ENCODE results near the gene DGKZ. TPM values are rescaled to one million over a fixed set of nuclear protein-coding genes. Genes with fewer than 3 reads are reported as not detected.

DGKZ gene
- total and polyA plus RNA-seq, 3 experiments from 2014 or later: 85.8 to 87.4 (median 87.2) TPM

- no peak overlapping the region for H3K4me3 Mint-ChIP-seq
- Histone ChIP-seq H3K27ac (ENCODE audit: low read depth, low read length) (no peak overlapping the region), H3K4me1 (ENCODE audit: insufficient read depth, low read length) (peaks cover 12% of the 10 kb centered on the region), H3K27me3 (ENCODE audit: insufficient read depth, low read length, poor library complexity, severe bottlenecking) (no peaks in the 10 kb centered on the region), H3K36me3 (ENCODE audit: insufficient read depth, low read length) (no peaks in the 10 kb centered on the region), H3K9me3 (ENCODE audit: low read length) (no peaks in the 10 kb centered on the region), H3K4me3 (ENCODE audit: low read length) (no peak overlapping the region)
- DNase-seq: no peak
- H3K27me3 Mint-ChIP-seq: peaks cover 5 to 11% of the 10 kb centered on the region in 2 donors
- H3K27ac Mint-ChIP-seq: no peak overlapping the region
- peaks cover 10 to 16% (median 14%) of the 10 kb centered on the region in 3 donors for H3K4me1 Mint-ChIP-seq
- ChIA-PET POLR2A (no interaction called here), CTCF (interaction anchor here (0.8 to 12.7 kb wide), 6 partner anchors 9 to 76 kb away, joined by 3 to 205 read pairs (median 6); no protein-coding TSS in a partner anchor)
- peaks cover 0 to 1% (median 0%) of the 10 kb centered on the region in 3 donors for H3K36me3 Mint-ChIP-seq
- no peaks in the 10 kb centered on the region for H3K9me3 Mint-ChIP-seq
Observed at GRCh38 chr11:46315783-46316563, 31.3 kb upstream of the DGKZ start.

DNA sequence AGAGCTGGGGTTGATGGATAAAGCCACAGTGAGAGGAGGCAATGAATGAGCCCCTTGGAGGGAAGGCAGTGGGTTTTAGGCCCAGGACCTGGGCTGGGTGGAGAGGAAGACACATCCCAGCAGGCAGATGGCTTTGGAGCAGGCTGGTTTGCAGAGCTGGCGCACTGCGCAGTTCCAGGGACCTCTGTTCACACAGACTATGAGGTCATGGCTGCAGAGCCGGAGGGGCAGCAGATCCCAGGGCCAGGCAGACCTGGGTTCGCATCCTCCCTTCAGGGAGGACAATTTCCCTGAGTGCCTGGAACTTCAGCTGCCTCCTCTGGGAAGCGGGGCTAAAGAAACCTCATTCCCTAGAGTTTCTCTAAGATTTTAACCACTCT is 28.2 kb upstream of the DGKZ start:
- H3K36me3 Mint-ChIP-seq: peaks cover 0 to 1% (median 0%) of the 10 kb centered on the region in 3 donors
- no peak overlapping the region for H3K4me3 Mint-ChIP-seq
- H3K27ac Mint-ChIP-seq: peak overlapping the region in 2 of 8 donors; percentile 23 to 80

DNA sequence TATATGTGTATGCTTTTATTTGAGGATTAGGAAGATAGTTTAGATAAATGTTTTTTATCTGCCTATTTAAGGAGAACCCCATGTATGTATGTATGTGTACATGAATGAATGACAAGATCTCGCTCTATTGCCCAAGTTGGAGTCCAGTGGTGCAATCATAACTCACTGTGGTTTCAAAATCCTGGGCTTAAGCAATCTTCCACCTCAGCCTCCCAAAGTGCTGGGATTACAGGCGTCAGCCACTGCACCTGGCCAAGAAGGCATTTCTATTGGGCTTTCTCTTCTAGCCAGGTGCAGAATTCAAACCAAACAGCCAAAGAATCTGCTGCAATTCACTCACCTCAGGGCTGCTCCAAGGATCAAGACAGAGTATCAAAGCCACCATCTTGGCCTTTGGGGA is 25.5 kb upstream of the DGKZ start:
- no peak overlapping the region for H3K4me3 Mint-ChIP-seq
- Histone ChIP-seq H3K27ac (ENCODE audit: low read depth, low read length) (no peak overlapping the region), H3K4me1 (ENCODE audit: insufficient read depth, low read length) (peaks cover 12% of the 10 kb centered on the region), H3K9me3 (ENCODE audit: low read length) (no peaks in the 10 kb centered on the region), H3K27me3 (ENCODE audit: insufficient read depth, low read length, poor library complexity, severe bottlenecking) (no peaks in the 10 kb centered on the region), H3K36me3 (ENCODE audit: insufficient read depth, low read length) (no peaks in the 10 kb centered on the region), H3K4me3 (ENCODE audit: low read length) (no peak overlapping the region)
- no peak for DNase-seq
- H3K9me3 Mint-ChIP-seq: no peaks in the 10 kb centered on the region
- H3K36me3 Mint-ChIP-seq: peaks cover 0 to under 1% (median 0%) of the 10 kb centered on the region in 3 donors
- H3K27ac Mint-ChIP-seq: no peak overlapping the region
- POLR2A ChIA-PET: no interaction called here
- peaks cover 3 to 15% of the 10 kb centered on the region in 2 donors for H3K27me3 Mint-ChIP-seq
- CTCF ChIA-PET: interaction anchor here (1.8 kb wide), 1 partner anchor 84 kb away, joined by 4 read pairs; no protein-coding TSS in a partner anchor
- H3K4me1 Mint-ChIP-seq: peaks cover 8 to 12% (median 11%) of the 10 kb centered on the region in 3 donors

More for the DNA sequence above, 28.2 kb upstream of the DGKZ start:
- Histone ChIP-seq H3K27ac (ENCODE audit: low read depth, low read length) (no peak overlapping the region), H3K9me3 (ENCODE audit: low read length) (no peaks in the 10 kb centered on the region), H3K4me3 (ENCODE audit: low read length) (no peak overlapping the region), H3K27me3 (ENCODE audit: insufficient read depth, low read length, poor library complexity, severe bottlenecking) (no peaks in the 10 kb centered on the region), H3K4me1 (ENCODE audit: insufficient read depth, low read length) (peaks cover 12% of the 10 kb centered on the region), H3K36me3 (ENCODE audit: insufficient read depth, low read length) (no peaks in the 10 kb centered on the region)
- peaks cover 2 to 12% of the 10 kb centered on the region in 2 donors for H3K27me3 Mint-ChIP-seq
- H3K9me3 Mint-ChIP-seq: no peaks in the 10 kb centered on the region
- POLR2A ChIA-PET: no interaction called here
- CTCF ChIA-PET: interaction anchor here (0.7 kb wide), 1 partner anchor 29 kb away, joined by 3 read pairs; no protein-coding TSS in a partner anchor
- H3K4me1 Mint-ChIP-seq: peaks cover 10 to 16% (median 14%) of the 10 kb centered on the region in 3 donors
- DNase-seq: no peak

DNA sequence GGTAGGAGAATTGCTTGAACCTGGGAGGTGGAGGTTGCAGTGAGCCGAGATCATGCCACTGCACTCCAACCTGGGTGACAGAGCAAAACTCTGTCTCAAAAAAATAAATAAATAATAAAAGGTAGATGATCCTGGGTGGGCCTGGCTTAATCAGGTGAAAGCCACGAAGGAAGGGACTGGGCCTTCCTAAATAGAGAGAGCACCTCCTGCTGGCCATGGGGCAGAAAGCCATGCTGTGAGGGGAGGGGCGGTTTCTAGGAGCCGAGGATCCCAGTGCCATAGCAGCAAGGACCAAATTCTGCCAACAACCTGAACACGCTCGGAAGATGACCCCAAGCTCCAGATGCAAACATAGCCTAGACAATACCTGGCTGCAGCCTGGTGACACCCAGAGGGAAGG is 24.5 kb upstream of the DGKZ start:
- peaks cover 12% of the 10 kb centered on the region for H3K4me1 ChIP-seq (ENCODE audit: insufficient read depth, low read length)
- ChIA-PET CTCF (interaction anchor here (1.0 to 1.8 kb wide), 2 partner anchors 15 to 85 kb away, joined by 3 to 4 read pairs; no protein-coding TSS in a partner anchor), POLR2A (no interaction called here)
- Mint-ChIP-seq H3K27ac (no peak overlapping the region), H3K36me3 (peaks cover 0 to 2% (median 0%) of the 10 kb centered on the region in 3 donors), H3K27me3 (peaks cover 7 to 21% of the 10 kb centered on the region in 2 donors), H3K4me3 (no peak overlapping the region), H3K4me1 (peaks cover 8 to 12% (median 11%) of the 10 kb centered on the region in 3 donors), H3K9me3 (no peaks in the 10 kb centered on the region)
- no peak for DNase-seq
- H3K27ac ChIP-seq (ENCODE audit: low read depth, low read length): no peak overlapping the region
- H3K4me3 ChIP-seq (ENCODE audit: low read length): no peak overlapping the region
- no peaks in the 10 kb centered on the region for H3K27me3 ChIP-seq (ENCODE audit: insufficient read depth, low read length, poor library complexity, severe bottlenecking)
- no peaks in the 10 kb centered on the region for H3K36me3 ChIP-seq (ENCODE audit: insufficient read depth, low read length)
- H3K9me3 ChIP-seq (ENCODE audit: low read length): no peaks in the 10 kb centered on the region

DNA sequence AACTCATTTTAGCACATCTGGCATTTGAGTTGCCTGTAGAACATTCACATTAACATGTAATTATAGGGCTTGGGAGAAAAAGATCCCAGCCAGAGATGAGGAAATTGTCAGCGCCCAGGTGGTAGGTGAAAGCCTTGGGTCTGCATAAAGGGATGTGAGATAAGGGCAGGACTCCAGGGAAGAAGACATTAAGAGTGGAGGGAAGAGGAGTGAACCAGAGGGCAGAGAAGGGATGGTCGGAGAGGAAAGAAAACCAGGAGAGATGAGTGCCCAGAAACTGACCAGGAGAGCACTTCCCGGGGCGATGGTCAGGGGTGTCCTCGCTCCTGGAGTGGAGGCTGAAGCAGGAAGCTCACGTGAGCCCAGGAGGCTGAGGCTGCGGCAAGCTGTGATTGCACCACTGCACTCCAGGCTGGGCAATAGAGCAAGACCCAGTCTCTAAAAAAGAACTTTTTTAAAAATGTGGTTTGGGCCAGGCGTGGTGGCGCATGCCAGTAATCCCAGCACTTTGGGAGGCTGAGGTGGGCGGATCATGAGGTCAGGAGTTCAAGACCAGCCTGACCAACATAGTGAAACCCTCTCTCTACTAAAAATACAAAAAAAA is 20.3 kb upstream of the DGKZ start:
- Mint-ChIP-seq H3K9me3 (peaks cover 0 to 2% (median 0%) of the 10 kb centered on the region in 5 donors), H3K36me3 (peaks cover 0 to 2% (median 0%) of the 10 kb centered on the region in 3 donors), H3K4me3 (peak overlapping the region in 2 of 7 donors; percentile 50 to 58), H3K4me1 (peaks cover 21 to 26% (median 25%) of the 10 kb centered on the region in 3 donors), H3K27ac (no peak overlapping the region), H3K27me3 (peaks cover 21 to 37% of the 10 kb centered on the region in 2 donors)
- ChIA-PET CTCF (interaction anchor here (1.9 to 8.6 kb wide), 2 partner anchors 18 to 89 kb away, joined by 7 to 67 read pairs; partner anchors contain the start of gene DGKZ), POLR2A (interaction anchor here (0.9 kb wide), 1 partner anchor 21 kb away, joined by 3 read pairs; no protein-coding TSS in a partner anchor)
- Histone ChIP-seq H3K9me3 (ENCODE audit: low read length) (no peaks in the 10 kb centered on the region), H3K36me3 (ENCODE audit: insufficient read depth, low read length) (no peaks in the 10 kb centered on the region), H3K27ac (ENCODE audit: low read depth, low read length) (no peak overlapping the region), H3K4me1 (ENCODE audit: insufficient read depth, low read length) (peaks cover 25% of the 10 kb centered on the region), H3K27me3 (ENCODE audit: insufficient read depth, low read length, poor library complexity, severe bottlenecking) (no peaks in the 10 kb centered on the region), H3K4me3 (ENCODE audit: low read length) (no peak overlapping the region)
- no peak for DNase-seq

GRCh38 chr11:46327829-46328228 is 19.4 kb upstream of the DGKZ start:
- Mint-ChIP-seq H3K27ac (no peak overlapping the region), H3K4me1 (peaks cover 22 to 31% (median 31%) of the 10 kb centered on the region in 3 donors), H3K36me3 (peaks cover 0 to 2% (median 0%) of the 10 kb centered on the region in 3 donors), H3K9me3 (peaks cover 0 to 2% (median 0%) of the 10 kb centered on the region in 5 donors), H3K4me3 (no peak overlapping the region), H3K27me3 (peaks cover 24 to 35% of the 10 kb centered on the region in 2 donors)
- Histone ChIP-seq H3K27ac (ENCODE audit: low read depth, low read length) (no peak overlapping the region), H3K27me3 (ENCODE audit: insufficient read depth, low read length, poor library complexity, severe bottlenecking) (no peaks in the 10 kb centered on the region), H3K9me3 (ENCODE audit: low read length) (no peaks in the 10 kb centered on the region), H3K36me3 (ENCODE audit: insufficient read depth, low read length) (no peaks in the 10 kb centered on the region), H3K4me1 (ENCODE audit: insufficient read depth, low read length) (peaks cover 31% of the 10 kb centered on the region), H3K4me3 (ENCODE audit: low read length) (no peak overlapping the region)
- ChIA-PET POLR2A (no interaction called here), CTCF (interaction anchor here (1.9 to 8.6 kb wide), 3 partner anchors 15 to 89 kb away, joined by 7 to 67 read pairs (median 63); partner anchors contain the start of gene DGKZ)
- DNase-seq: no peak

GRCh38 chr11:46330154-46330553 is 17.1 kb upstream of the DGKZ start:
- H3K4me3 ChIP-seq (ENCODE audit: low read length): peak overlapping the region; percentile 47
- Mint-ChIP-seq H3K4me1 (peaks cover 29 to 41% (median 35%) of the 10 kb centered on the region in 3 donors), H3K27me3 (peaks cover 34 to 49% of the 10 kb centered on the region in 2 donors), H3K27ac (peak overlapping the region in 5 of 8 donors; percentile 17 to 96 (median 80)), H3K4me3 (peak overlapping the region in 5 of 7 donors; percentile 20 to 68 (median 54)), H3K9me3 (peaks cover 0 to 2% (median 0%) of the 10 kb centered on the region in 5 donors), H3K36me3 (peaks cover 0 to 2% (median 0%) of the 10 kb centered on the region in 3 donors)
- no peak overlapping the region for H3K27ac ChIP-seq (ENCODE audit: low read depth, low read length)
- POLR2A ChIA-PET: interaction anchor here (0.7 to 3.6 kb wide), 2 partner anchors 12 to 18 kb away, joined by 3 to 32 read pairs; partner anchors contain the start of gene DGKZ
- H3K4me1 ChIP-seq (ENCODE audit: insufficient read depth, low read length): peaks cover 41% of the 10 kb centered on the region
- CTCF ChIA-PET: interaction anchor here (1.0 to 8.6 kb wide), 6 partner anchors 14 to 90 kb away, joined by 4 to 67 read pairs (median 6); partner anchors contain the start of gene DGKZ
- no peaks in the 10 kb centered on the region for H3K27me3 ChIP-seq (ENCODE audit: insufficient read depth, low read length, poor library complexity, severe bottlenecking)
- H3K36me3 ChIP-seq (ENCODE audit: insufficient read depth, low read length): no peaks in the 10 kb centered on the region
- no peak for DNase-seq
- H3K9me3 ChIP-seq (ENCODE audit: low read length): no peaks in the 10 kb centered on the region
